PC-9 (cell line): ENCODE measurements around the gene TMEM132D. TPM values are rescaled to one million over a fixed set of nuclear protein-coding genes. Genes with fewer than 3 reads are reported as not detected.

Experiments used
- BruUV-seq: library from RNA; stranded (reverse); fragments of 400-500 nt; replicated peaks from 2 replicates; lab custom pipeline; 2021; lab: Mats Ljungman, UMichigan
- CTCF ChIA-PET: fragments of 300-600 bp; sonication (Branson Sonifier 250); formaldehyde crosslinking; loops from one replicate; lab custom pipeline; 2022; ENCODE audit warnings: antibody characterized with exemption; lab: Charles Lee
- POLR2A ChIA-PET: fragments of 300-600 bp; sonication (Branson Sonifier 250); formaldehyde crosslinking; loops from one replicate; lab custom pipeline; 2022; ENCODE audit warnings: antibody characterized with exemption; ENCODE audit not compliant: unreplicated experiment; lab: Charles Lee
- DNase-seq, 2 experiments: peaks; one replicate each; pipeline versions ENCODE4 v3.0.0 to v3.0.0-alpha.2; 2015 to 2022; ENCODE audit warnings: mixed read lengths in 1 of 2
- H2AFZ ChIP-seq: fragments of 200-600 bp; sonication (generic); 2 replicates; pipeline ENCODE4 v1.8.1; 2017; ENCODE audit warnings: antibody characterized with exemption
- H3F3A ChIP-seq: fragments of 200-600 bp; sonication (generic); 2 replicates; pipeline ENCODE4 v1.8.1; 2017; ENCODE audit warnings: antibody characterized with exemption, mild to moderate bottlenecking, low read depth; ENCODE audit not compliant: insufficient read depth
- H3K27ac ChIP-seq: fragments of 200-600 bp; sonication (generic); 2 replicates; pipeline ENCODE4 v1.6.1; 2016; ENCODE audit warnings: mixed run types
- H3K27me3 ChIP-seq: fragments of 200-600 bp; sonication (generic); 2 replicates; pipeline ENCODE4 v1.6.1; 2016; ENCODE audit warnings: low read depth, mixed run types; ENCODE audit not compliant: insufficient read depth
- H3K36me3 ChIP-seq: fragments of 200-600 bp; sonication (generic); 2 replicates; pipeline ENCODE4 v1.6.1; 2016; ENCODE audit warnings: low read depth, mixed run types
- H3K4me1 ChIP-seq: fragments of 200-600 bp; sonication (generic); replicated peaks from 2 replicates; pipeline ENCODE4 v1.6.1; 2016; ENCODE audit warnings: mixed run types; ENCODE audit not compliant: insufficient read depth
- H3K4me2 ChIP-seq: fragments of 200-600 bp; sonication (generic); 2 replicates; pipeline ENCODE4 v1.6.1; 2017; ENCODE audit warnings: mixed run types
- H3K4me3 ChIP-seq: fragments of 200-600 bp; sonication (generic); 2 replicates; pipeline ENCODE4 v1.6.1; 2016; ENCODE audit warnings: mixed run types
- H3K79me2 ChIP-seq: fragments of 200-600 bp; sonication (generic); 2 replicates; pipeline ENCODE4 v1.6.1; 2017; ENCODE audit warnings: low read depth, mixed run types
- H3K9me2 ChIP-seq: fragments of 200-600 bp; sonication (generic); 2 replicates; pipeline ENCODE4 v1.8.1; 2017; ENCODE audit warnings: mild to moderate bottlenecking; ENCODE audit not compliant: insufficient read depth
- H3K9me3 ChIP-seq: fragments of 200-600 bp; sonication (generic); 2 replicates; pipeline ENCODE4 v1.8.1; 2016; ENCODE audit warnings: low read depth; ENCODE audit not compliant: insufficient read depth
- H4K20me1 ChIP-seq: fragments of 200-600 bp; sonication (generic); 2 replicates; pipeline ENCODE4 v1.8.1; 2017; ENCODE audit not compliant: insufficient read depth
- CTCF ChIP-seq: fragments of 200-600 bp; sonication (generic); conservative IDR thresholded peaks from 2 replicates; pipeline ENCODE4 v1.6.1; 2017; ENCODE audit warnings: mixed run types, antibody characterized with exemption, mild to moderate bottlenecking, moderate library complexity
- EZH2 ChIP-seq: fragments of 200-600 bp; sonication (generic); IDR thresholded peaks from 2 replicates; pipeline ENCODE4 v1.8.0; 2017; ENCODE audit warnings: antibody characterized with exemption, low read depth
- intact Hi-C: fragments of 100-400 bp; cut with micrococcal nuclease; formaldehyde crosslinking; loops from one replicate; pipeline ENCODE4 v1.10.0; 2022; ENCODE audit not compliant: unreplicated experiment
- total RNA-seq: library from RNA; stranded (reverse); gene quantifications from 2 replicates; pipeline ENCODE4 v1.2.3, GENCODE V29; 2021

The TMEM132D gene
- total RNA-seq, 1 experiment from 2014 or later: not detected

- Histone ChIP-seq H3K4me3 (no peak overlapping the region), H3K9me2 (no peaks in the 10 kb centered on the region), H3K9me3 (no peaks in the 10 kb centered on the region), H3K4me2 (no peak overlapping the region), H3K27ac (no peak overlapping the region), H4K20me1 (no peaks in the 10 kb centered on the region), H3K27me3 (peaks cover 30% of the 10 kb centered on the region), H3K79me2 (no peaks in the 10 kb centered on the region), H3K4me1 (no peaks in the 10 kb centered on the region), H3K36me3 (no peaks in the 10 kb centered on the region), H3F3A (no peaks in the 10 kb centered on the region), H2AFZ (no peak overlapping the region)
- POLR2A ChIA-PET: no interaction called here
- DNase-seq: no peak
- no TSS peak for BruUV-seq
- CTCF ChIA-PET: no interaction called here
- TF ChIP-seq CTCF (no peak), EZH2 (no peak)
- intact Hi-C loops: no loop called here
These were observed 696.7 kb downstream of the TMEM132D start for GRCh38 chr12:129207084-129207483.

- no TSS peak for BruUV-seq
- ChIA-PET POLR2A (no interaction called here), CTCF (no interaction called here)
- Histone ChIP-seq H3F3A (no peaks in the 10 kb centered on the region), H3K27me3 (peaks cover 12% of the 10 kb centered on the region; the same call in 1 of the 2 replicates), H3K79me2 (no peaks in the 10 kb centered on the region), H3K9me2 (no peaks in the 10 kb centered on the region), H3K4me3 (no peak overlapping the region), H3K36me3 (no peaks in the 10 kb centered on the region), H2AFZ (no peak overlapping the region), H3K9me3 (no peaks in the 10 kb centered on the region), H4K20me1 (no peaks in the 10 kb centered on the region), H3K4me2 (no peak overlapping the region), H3K27ac (no peak overlapping the region), H3K4me1 (no peaks in the 10 kb centered on the region)
- TF ChIP-seq EZH2: no peak
- no peak for TF ChIP-seq CTCF
- intact Hi-C loops: no loop called here
- no peak for DNase-seq
These were observed 700.4 kb downstream of the TMEM132D start for GRCh38 chr12:129203456-129203855.

- ChIA-PET POLR2A (no interaction called here), CTCF (no interaction called here)
- Histone ChIP-seq H3K79me2 (no peaks in the 10 kb centered on the region), H4K20me1 (no peaks in the 10 kb centered on the region), H3K4me1 (no peaks in the 10 kb centered on the region), H3K9me2 (no peaks in the 10 kb centered on the region), H3K36me3 (no peaks in the 10 kb centered on the region), H3K4me3 (no peak overlapping the region), H3K27me3 (0 out of 2 replicates have a peak, but pooled peaks cover 5% of the 10 kb centered on the region), H2AFZ (no peak overlapping the region), H3K27ac (no peak overlapping the region), H3F3A (no peaks in the 10 kb centered on the region), H3K9me3 (no peaks in the 10 kb centered on the region), H3K4me2 (no peak overlapping the region)
- no peak for TF ChIP-seq CTCF
- no peak for TF ChIP-seq EZH2
- intact Hi-C loops: no loop called here
- DNase-seq: no peak
- no TSS peak for BruUV-seq
These were observed 701.6 kb downstream of the TMEM132D start for GRCh38 chr12:129202109-129202814.
